Ureter (tissue), 1 donor: ENCODE measurements around the gene ACP2. TPM values are rescaled to one million over a fixed set of nuclear protein-coding genes. Genes with fewer than 3 reads are reported as not detected.
"Not testable (repeated sequence)": the region's sequence is repeated elsewhere in the genome, so short reads cannot be mapped to it uniquely, and the experiment has no call there.

ENCODE experiments used
- DNase-seq: peaks from one replicate; pipeline ENCODE4 v3.0.0-alpha.2; 2020; ENCODE audit warnings: low spot score
- total RNA-seq: library from RNA; stranded (reverse); gene quantifications from one replicate; pipeline ENCODE4 v1.2.4, GENCODE V29; 2023
- donor health status: DM: yes; HTN: yes; CAD: no.

Gene ACP2
- total RNA-seq, 1 donor from 2014 or later = 36.8 TPM

- no peak for DNase-seq
These were observed 5.2 kb downstream of the ACP2 start for GRCh38 chr11:47243454-47243853.

- DNase-seq = no peak
These were observed 5.9 kb downstream of the ACP2 start for GRCh38 chr11:47242596-47243192.

- no peak for DNase-seq
These were observed 6.7 kb downstream of the ACP2 start for GRCh38 chr11:47241841-47242301.

GRCh38 chr11:47239852-47240251, 8.8 kb downstream of the ACP2 start:
- DNase-seq = no peak

GRCh38 chr11:47236482-47236881, 12.1 kb downstream of the ACP2 start:
- DNase-seq = no peak

GRCh38 chr11:47235163-47235562, 13.5 kb downstream of the ACP2 start:
- DNase-seq = no peak

GRCh38 chr11:47234669-47235100, 13.9 kb downstream of the ACP2 start:
- no peak for DNase-seq

- no peak for DNase-seq
These were observed 14.5 kb downstream of the ACP2 start for GRCh38 chr11:47233989-47234668.

- no peak for DNase-seq
These were observed 15.6 kb downstream of the ACP2 start for GRCh38 chr11:47233051-47233450.

GRCh38 chr11:47229161-47229560, 19.5 kb downstream of the ACP2 start:
- no peak for DNase-seq

GRCh38 chr11:47225552-47226400, 22.8 kb downstream of the ACP2 start:
- no peak for DNase-seq

GRCh38 chr11:47222696-47223095, 25.9 kb downstream of the ACP2 start:
- no peak for DNase-seq

GRCh38 chr11:47220401-47220821, 28.2 kb downstream of the ACP2 start:
- no peak for DNase-seq

- peak; percentile 75 for DNase-seq
These were observed 32.4 kb downstream of the ACP2 start for GRCh38 chr11:47216121-47216798.

- DNase-seq = no peak
These were observed 33.2 kb downstream of the ACP2 start for GRCh38 chr11:47215366-47215910.

- peak; percentile 95 for DNase-seq
These were observed 34.6 kb downstream of the ACP2 start for GRCh38 chr11:47213950-47214565.

GRCh38 chr11:47212938-47213337, 35.7 kb downstream of the ACP2 start:
- DNase-seq = no peak

GRCh38 chr11:47208628-47209027, 40.0 kb downstream of the ACP2 start:
- no peak for DNase-seq

- DNase-seq = not testable (repeated sequence)
These were observed 40.5 kb downstream of the ACP2 start for GRCh38 chr11:47208008-47208552.

GRCh38 chr11:47207459-47207858, 41.2 kb downstream of the ACP2 start:
- no peak for DNase-seq

GRCh38 chr11:47206577-47206976, 42.0 kb downstream of the ACP2 start:
- DNase-seq = not testable (repeated sequence)
